GM12878 (cell line): ENCODE data around the gene KRT79.

Source experiments
- FOS ChIP-seq: IDR thresholded peaks from 3 replicates; pipeline ENCODE4 v1.6.1; 2011; ENCODE audit warnings: borderline replicate concordance; ENCODE audit not compliant: insufficient read length; ENCODE audit errors: extremely low read depth
- HCFC1 ChIP-seq: fragments of 150-350 bp; IDR thresholded peaks from 2 replicates; pipeline ENCODE4 v1.6.1; 2014; ENCODE audit warnings: low read length
- MLLT1 ChIP-seq: fragments of 450-650 bp; IDR thresholded peaks from 2 replicates; pipeline ENCODE4 v1.6.1; 2016; ENCODE audit warnings: mild to moderate bottlenecking
- POLR2A ChIP-seq: IDR thresholded peaks from 2 replicates; pipeline ENCODE4 v1.6.1; 2011; ENCODE audit warnings: low read depth, mild to moderate bottlenecking, low read length

GRCh38 chr12:52772772-52773171 lies 61.3 kb downstream of the KRT79 start:
- no peak for TF ChIP-seq FOS
- TF ChIP-seq POLR2A = no peak
- no peak for TF ChIP-seq MLLT1
- TF ChIP-seq HCFC1 = no peak
